GM10248 (cell line): Measurements from ENCODE around the gene DET1.

Experiments
- CTCF ChIA-PET: fragments of 300-600 bp; sonication (Branson Sonifier 250); formaldehyde crosslinking; extraction: SDS; loops from one replicate; lab custom pipeline; 2021; ENCODE audit warnings: antibody characterized with exemption; lab: Yijun Ruan, JAX
- POLR2A ChIA-PET: fragments of 350-650 bp; sonication (Branson Sonifier 250); formaldehyde crosslinking; extraction: SDS; loops from one replicate; lab custom pipeline; 2020; ENCODE audit warnings: antibody characterized with exemption; lab: Yijun Ruan, JAX
- DNase-seq: peaks from one replicate; pipeline ENCODE4 v3.0.0; 2012; ENCODE audit errors: extremely low spot score
- CTCF ChIP-seq: IDR thresholded peaks from 2 replicates; pipeline ENCODE4 v1.5.1; 2012; ENCODE audit warnings: mild to moderate bottlenecking, low read depth; ENCODE audit errors: extremely low read depth, missing control alignments, control extremely low read depth

DET1 gene

GRCh38 chr15:88512078-88512477 is 34.4 kb downstream of the DET1 start:
- POLR2A ChIA-PET: no interaction called here
- no peak for DNase-seq
- CTCF ChIA-PET: no interaction called here
- TF ChIP-seq CTCF: no peak

- POLR2A ChIA-PET: no interaction called here
- TF ChIP-seq CTCF: no peak
- DNase-seq: no peak
- CTCF ChIA-PET: no interaction called here
Measured at GRCh38 chr15:88511161-88511560, 35.3 kb downstream of the DET1 start.

- ChIA-PET POLR2A (no interaction called here), CTCF (interaction anchor here (1.6 to 2.0 kb wide), 2 partner anchors 9 to 12 kb away, joined by 3 to 4 read pairs; no protein-coding TSS in a partner anchor)
- TF ChIP-seq CTCF: no peak
- no peak for DNase-seq
Measured at GRCh38 chr15:88509964-88510363, 36.5 kb downstream of the DET1 start.

GRCh38 chr15:88509321-88509720 is 37.2 kb downstream of the DET1 start:
- CTCF ChIA-PET: interaction anchor here (1.6 to 2.0 kb wide), 2 partner anchors 10 to 13 kb away, joined by 3 to 4 read pairs; no protein-coding TSS in a partner anchor
- POLR2A ChIA-PET: no interaction called here
- TF ChIP-seq CTCF: no peak
- DNase-seq: no peak

GRCh38 chr15:88506628-88507027 is 39.9 kb downstream of the DET1 start:
- ChIA-PET POLR2A (no interaction called here), CTCF (interaction anchor here (1.0 to 2.5 kb wide), 5 partner anchors 10 to 37 kb away, joined by 3 to 8 read pairs (median 3); no protein-coding TSS in a partner anchor)
- TF ChIP-seq CTCF: no peak
- no peak for DNase-seq

GRCh38 chr15:88505721-88506120 is 40.8 kb downstream of the DET1 start:
- TF ChIP-seq CTCF: no peak
- ChIA-PET CTCF (interaction anchor here (1.1 to 1.5 kb wide), 3 partner anchors 11 to 13 kb away, joined by 3 to 7 read pairs (median 3); no protein-coding TSS in a partner anchor), POLR2A (no interaction called here)
- no peak for DNase-seq
